Psoas muscle (tissue), 8 donors: ENCODE results near the gene NSD2. TPM values are rescaled to one million over a fixed set of nuclear protein-coding genes. Genes with fewer than 3 reads are reported as not detected.

Experiments
- ATAC-seq, 4 donors: fragments of 200-7000 bp; cut with Tn5 transposase; one replicate each; pipeline ENCODE4 v1.9.1; 2020; ENCODE audit warnings: moderate library complexity in 3 of 4, mild to moderate bottlenecking in 2 of 4
- DNase-seq, 2 donors: peaks; one replicate each; pipeline ENCODE4 v3.0.0-alpha.2; 2020
- H3K27ac ChIP-seq: fragments of 200-600 bp; one replicate; pipeline ENCODE4 v1.8.0; 2022
- H3K27me3 ChIP-seq, 3 donors: fragments of 200-600 bp in 1 of 3; one replicate each; pipeline versions ENCODE4 v1.6.1 to v1.8.0; 2013 to 2022; ENCODE audit warnings: low read length in 2 of 3, mild to moderate bottlenecking in 2 of 3, moderate library complexity in 1 of 3; ENCODE audit not compliant: insufficient read depth in 3 of 3
- H3K36me3 ChIP-seq, 2 donors: fragments of 200-600 bp in 1 of 2; one replicate each; pipeline versions ENCODE4 v1.6.1 to v1.8.0; 2013 to 2022; ENCODE audit warnings: low read depth in 1 of 2, mild to moderate bottlenecking in 1 of 2, moderate library complexity in 1 of 2; ENCODE audit not compliant: insufficient read depth in 1 of 2
- H3K4me1 ChIP-seq: fragments of 200-600 bp; one replicate; pipeline ENCODE4 v1.8.0; 2022
- H3K4me3 ChIP-seq: fragments of 200-600 bp; one replicate; pipeline ENCODE4 v1.8.0; 2022; ENCODE audit warnings: mild to moderate bottlenecking
- H3K9me3 ChIP-seq: fragments of 200-600 bp; one replicate; pipeline ENCODE4 v1.8.0; 2022
- WGBS, 3 donors: extraction: QIAGEN DNeasy Blood & Tissue Kit; methylation state at CpG; one replicate each; pipeline versions ENCODE4 v1.1.6 to v1.1.7; 2013; 5-methylcytosine and 5-hydroxymethylcytosine counted together
- intact Hi-C, 2 donors: fragments of 100-400 bp; cut with DNase I; formaldehyde crosslinking; loops; one replicate each; pipeline versions ENCODE4 v1.11.0 to v1.14.2; 2022
- polyA plus RNA-seq, 3 donors: library from polyadenylated mRNA; stranded (reverse); fragments of 200-250 nt; gene quantifications; one replicate each; pipeline ENCODE4 v1.2.3, GENCODE V29; 2013
- total RNA-seq, 4 donors: library from RNA; stranded (reverse); fragmentation: NEBNext Ultra II Directional in 2 of 4; extraction: Animal tissue kit (Norgen Biotek cat#: 25700) in 2 of 4; gene quantifications; one replicate each; pipeline versions ENCODE4 v1.2.1 to v1.2.4, GENCODE V29; 2021 to 2023
- TF ChIP-seq, protein P1 (sequence below): fragments of 200-600 bp; IDR thresholded peaks from one replicate; pipeline ENCODE4 v1.8.0; 2022; ENCODE audit warnings: antibody characterized with exemption
- donor health status: healthy with polysubstance abuse.
- donor health status: DM: no; HTN: no; CAD: no; lungs with moderate emphysema.
- donor health status: Bipolar disorder and iron deficiency.
- donor health status: healthy.
- donor health status: DM: yes; HTN: yes; CAD: no.
- donor health status: DM: no; HTN: no; CAD: no.
- donor health status: DM: no; HTN: no; CAD: no.
- donor health status: DM: yes; HTN: yes; CAD: no.

Gene NSD2
- total and polyA plus RNA-seq, 7 donors: 5.6 to 36.0 (median 21.2) TPM

DNA sequence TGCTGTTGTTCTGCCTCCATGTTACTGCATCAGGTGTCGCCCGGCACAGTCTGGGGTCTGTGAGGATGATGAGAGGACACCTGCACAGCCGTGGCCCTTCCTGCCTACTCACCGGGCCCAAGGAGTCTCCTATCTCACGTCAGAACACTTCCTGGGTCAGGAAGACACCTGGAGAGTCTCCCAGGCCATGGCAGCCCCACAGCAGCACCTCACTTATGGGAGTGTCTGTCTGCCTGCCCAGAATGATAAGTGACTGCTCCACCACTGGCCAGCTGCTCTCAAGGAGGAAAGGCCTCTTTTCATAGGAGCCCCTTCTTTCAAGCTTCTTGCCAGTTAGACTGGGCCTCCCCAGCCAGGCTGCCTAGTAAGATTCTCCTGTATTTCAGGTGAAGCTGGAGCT, 81.5 kb downstream of the NSD2 start:
- Histone ChIP-seq H3K9me3 (no peaks in the 10 kb centered on the region), H3K4me3 (no peak overlapping the region), H3K4me1 (no peaks in the 10 kb centered on the region), H3K27me3 (no peaks in the 10 kb centered on the region), H3K36me3 (peaks cover 0 to 51% of the 10 kb centered on the region in 2 donors), H3K27ac (no peak overlapping the region)
- TF ChIP-seq, protein P1, sequence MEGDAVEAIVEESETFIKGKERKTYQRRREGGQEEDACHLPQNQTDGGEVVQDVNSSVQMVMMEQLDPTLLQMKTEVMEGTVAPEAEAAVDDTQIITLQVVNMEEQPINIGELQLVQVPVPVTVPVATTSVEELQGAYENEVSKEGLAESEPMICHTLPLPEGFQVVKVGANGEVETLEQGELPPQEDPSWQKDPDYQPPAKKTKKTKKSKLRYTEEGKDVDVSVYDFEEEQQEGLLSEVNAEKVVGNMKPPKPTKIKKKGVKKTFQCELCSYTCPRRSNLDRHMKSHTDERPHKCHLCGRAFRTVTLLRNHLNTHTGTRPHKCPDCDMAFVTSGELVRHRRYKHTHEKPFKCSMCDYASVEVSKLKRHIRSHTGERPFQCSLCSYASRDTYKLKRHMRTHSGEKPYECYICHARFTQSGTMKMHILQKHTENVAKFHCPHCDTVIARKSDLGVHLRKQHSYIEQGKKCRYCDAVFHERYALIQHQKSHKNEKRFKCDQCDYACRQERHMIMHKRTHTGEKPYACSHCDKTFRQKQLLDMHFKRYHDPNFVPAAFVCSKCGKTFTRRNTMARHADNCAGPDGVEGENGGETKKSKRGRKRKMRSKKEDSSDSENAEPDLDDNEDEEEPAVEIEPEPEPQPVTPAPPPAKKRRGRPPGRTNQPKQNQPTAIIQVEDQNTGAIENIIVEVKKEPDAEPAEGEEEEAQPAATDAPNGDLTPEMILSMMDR: no peak
- ATAC-seq (no peak), DNase-seq (no peak)
- intact Hi-C loops: no loop called here
- whole genome bisulfite sequencing, 3 donors: 90 to 91% (median 91%) methylated on average over 5 of the region's 5 CpGs

DNA sequence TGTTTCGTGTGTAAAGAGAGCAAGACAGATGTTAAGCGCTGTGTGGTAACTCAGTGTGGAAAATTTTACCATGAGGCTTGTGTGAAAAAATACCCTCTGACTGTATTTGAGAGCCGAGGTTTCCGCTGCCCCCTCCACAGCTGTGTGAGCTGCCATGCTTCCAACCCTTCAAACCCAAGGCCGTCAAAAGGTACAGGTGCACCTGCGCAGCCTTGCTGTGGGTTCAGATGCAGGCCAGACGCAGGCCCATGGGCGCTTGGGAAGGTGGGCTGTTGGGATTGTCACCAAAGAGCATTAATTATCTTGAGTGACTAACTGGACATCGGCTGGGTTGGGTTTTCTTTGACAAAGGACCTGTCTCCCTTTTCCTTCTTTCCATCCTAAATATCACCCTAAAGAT, 82.1 kb downstream of the NSD2 start:
- Histone ChIP-seq H3K4me3 (no peak overlapping the region), H3K4me1 (no peaks in the 10 kb centered on the region), H3K27me3 (no peaks in the 10 kb centered on the region), H3K36me3 (peaks cover 0 to 57% of the 10 kb centered on the region in 2 donors), H3K9me3 (no peaks in the 10 kb centered on the region), H3K27ac (no peak overlapping the region)
- 95 to 96% (median 95%) methylated on average over 9 of the region's 9 CpGs for WGBS, 3 donors
- intact Hi-C loops: no loop called here
- TF ChIP-seq, protein P1: no peak
- no peak for DNase-seq
- ATAC-seq: no peak

DNA sequence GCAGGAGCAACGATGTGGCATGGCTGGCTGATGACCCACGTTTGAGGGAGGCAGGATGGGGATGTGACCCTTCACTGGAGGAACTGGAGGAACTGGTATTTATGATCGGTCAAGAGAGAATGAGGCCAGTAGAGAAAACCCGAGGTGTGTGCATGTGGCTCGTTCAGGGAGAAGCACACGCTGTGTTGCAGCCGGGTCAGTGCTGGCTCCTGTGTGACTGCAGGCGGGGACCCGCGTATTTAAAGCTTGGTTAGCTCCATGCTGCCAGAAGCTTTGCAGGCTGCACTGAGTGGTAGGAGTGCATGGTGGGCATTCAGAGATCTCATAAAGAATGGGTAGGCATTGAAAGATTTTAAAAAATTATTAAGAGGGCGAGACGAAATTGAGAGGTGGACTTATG, 85.4 kb downstream of the NSD2 start:
- Histone ChIP-seq H3K36me3 (peaks cover 0 to 88% of the 10 kb centered on the region in 2 donors), H3K4me1 (no peaks in the 10 kb centered on the region), H3K27ac (no peak overlapping the region), H3K27me3 (no peaks in the 10 kb centered on the region), H3K9me3 (no peaks in the 10 kb centered on the region), H3K4me3 (no peak overlapping the region)
- ATAC-seq (no peak), DNase-seq (no peak)
- TF ChIP-seq, protein P1: no peak
- intact Hi-C loops: no loop called here
- WGBS, 3 donors: 91 to 94% (median 92%) methylated on average over 12 of the region's 12 CpGs

DNA sequence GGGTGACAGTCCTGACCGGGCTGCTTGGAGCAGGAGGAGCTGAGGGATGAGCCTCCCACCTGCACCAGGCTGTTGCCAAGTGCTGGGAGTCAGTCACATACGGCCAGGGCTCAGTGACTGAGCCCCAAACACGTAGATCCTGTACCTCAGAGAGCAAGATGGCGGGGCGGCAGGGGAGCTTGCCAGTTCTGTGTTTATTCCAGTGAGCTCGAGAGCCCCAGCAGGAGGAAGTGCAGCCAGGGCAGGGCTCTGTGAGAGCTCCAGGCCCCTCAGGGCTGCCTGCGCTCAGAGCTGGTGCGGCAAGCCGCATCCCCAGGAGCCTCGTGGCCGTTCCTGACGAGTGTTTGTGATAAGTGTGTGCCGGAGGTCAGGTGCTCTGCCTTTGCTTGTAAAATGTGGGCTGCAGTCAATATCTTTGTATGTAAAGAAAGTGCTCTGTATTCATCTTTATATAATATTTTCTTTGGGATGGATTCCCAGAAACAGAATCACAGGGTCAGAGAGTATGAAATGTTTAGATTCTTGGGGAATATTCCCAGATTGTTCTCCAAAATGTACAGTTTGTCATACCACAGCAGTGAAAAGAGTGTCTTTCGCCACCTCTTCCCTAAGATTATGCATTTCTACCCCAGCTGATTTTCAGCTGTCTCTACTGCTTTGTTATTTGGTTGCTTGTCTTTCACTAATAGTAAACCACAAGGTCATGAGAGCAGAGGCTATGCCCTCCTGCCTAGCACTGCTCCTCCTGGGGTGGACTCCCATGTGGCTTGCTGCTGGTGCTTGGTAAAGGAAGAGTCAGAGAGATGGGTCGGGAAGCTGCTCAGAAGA, 87.3 kb downstream of the NSD2 start:
- intact Hi-C loops: no loop called here
- no peak overlapping the region for H3K4me3 ChIP-seq
- no peaks in the 10 kb centered on the region for H3K9me3 ChIP-seq
- peaks cover 0 to 87% of the 10 kb centered on the region in 2 donors for H3K36me3 ChIP-seq
- ATAC-seq (no peak), DNase-seq (no peak)
- TF ChIP-seq, protein P1: no peak
- no peak overlapping the region for H3K27ac ChIP-seq
- 91 to 95% (median 95%) methylated on average over 15 of the region's 15 CpGs for WGBS, 3 donors
- H3K27me3 ChIP-seq: no peaks in the 10 kb centered on the region
- no peaks in the 10 kb centered on the region for H3K4me1 ChIP-seq

DNA sequence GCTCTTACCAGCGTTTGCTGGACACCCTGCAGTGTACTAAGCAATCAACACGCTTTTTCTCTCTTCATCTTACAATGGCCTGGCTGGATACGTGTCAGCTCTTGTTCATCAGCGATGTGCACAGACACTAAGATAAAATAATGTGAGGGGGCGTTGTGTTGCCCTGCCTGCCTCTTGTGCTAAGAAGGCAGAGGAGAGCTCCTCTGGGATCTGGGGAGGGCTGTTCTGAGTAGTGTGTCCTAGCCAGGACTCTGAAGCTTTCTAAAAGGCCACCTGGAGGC, 87.9 kb downstream of the NSD2 start:
- intact Hi-C loops: no loop called here
- TF ChIP-seq, protein P1: no peak
- DNase-seq (no peak), ATAC-seq (no peak)
- Histone ChIP-seq H3K36me3 (peaks cover 0 to 91% of the 10 kb centered on the region in 2 donors), H3K27ac (no peak overlapping the region), H3K4me3 (no peak overlapping the region), H3K4me1 (no peaks in the 10 kb centered on the region), H3K9me3 (no peaks in the 10 kb centered on the region), H3K27me3 (no peaks in the 10 kb centered on the region)
- WGBS, 3 donors: 93 to 96% (median 94%) methylated on average over 5 of the region's 5 CpGs
